Muscle of arm (tissue), 12 donors: Measurements from ENCODE around the gene CSTPP1. TPM values are rescaled to one million over a fixed set of nuclear protein-coding genes. Genes with fewer than 3 reads are reported as not detected.
"Not testable (repeated sequence)": the region's sequence is repeated elsewhere in the genome, so short reads cannot be mapped to it uniquely, and the experiment has no call there.

Source experiments
- DNase-seq: peaks from one replicate; pipeline ENCODE4 v3.0.0-alpha.2; 2013
- polyA plus RNA-seq, 12 donors: library from polyadenylated mRNA; unstranded; fragments of 120-200 nt; gene quantifications; one replicate each; pipeline ENCODE4 v1.2.1, GENCODE V29; 2013; ENCODE audit not compliant: insufficient read length in 12 of 12

CSTPP1 gene
- polyA plus RNA-seq, 12 donors = 18.6 to 33.6 (median 21.6) TPM; not detected in 1

- not testable (repeated sequence) for DNase-seq
These were observed 160.3 kb downstream of the CSTPP1 start for GRCh38 chr11:47096871-47097270.

DNA sequence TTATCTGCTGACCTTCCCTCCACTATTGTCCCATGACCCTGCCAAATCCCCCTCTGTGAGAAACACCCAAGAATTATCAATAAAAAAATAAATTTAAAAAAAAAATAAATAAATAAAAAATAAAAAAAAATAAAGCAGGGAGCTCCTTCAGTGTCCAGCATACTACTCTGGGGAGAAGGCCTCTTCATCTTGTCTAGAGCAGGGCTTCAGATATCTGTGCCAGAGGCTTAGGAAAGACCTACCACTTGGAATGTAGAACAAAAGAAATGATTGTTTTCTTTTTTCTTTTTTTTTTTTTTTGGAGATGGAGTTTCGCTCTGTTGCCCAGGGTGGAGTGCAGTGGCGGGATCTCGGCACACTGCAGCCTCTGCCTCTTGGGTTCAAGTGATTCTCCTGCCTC lies 161.7 kb downstream of the CSTPP1 start:
- DNase-seq = not testable (repeated sequence)

GRCh38 chr11:47099214-47099917 lies 162.8 kb downstream of the CSTPP1 start:
- no peak for DNase-seq

DNA sequence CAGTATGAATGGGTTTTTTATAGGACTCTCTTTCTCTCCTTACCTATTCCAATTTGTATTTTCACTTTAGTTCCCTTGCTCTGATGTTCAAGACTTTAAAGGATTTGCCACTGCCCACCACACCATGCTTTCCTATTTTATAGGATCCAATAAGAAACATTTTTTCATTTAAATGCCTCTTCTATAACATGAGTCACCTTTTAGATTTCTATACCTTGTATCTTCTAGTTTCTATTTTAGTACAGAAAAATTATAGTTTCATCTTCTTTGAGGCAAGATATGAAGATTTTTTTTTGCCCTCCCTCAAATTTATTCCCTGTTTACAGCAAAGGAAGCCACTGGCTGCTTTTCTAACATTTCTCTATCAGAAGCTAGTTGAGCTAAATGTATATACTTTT lies 163.4 kb downstream of the CSTPP1 start:
- DNase-seq = no peak

- DNase-seq = no peak
These were observed 164.8 kb downstream of the CSTPP1 start for GRCh38 chr11:47101406-47101805.

GRCh38 chr11:47104261-47104950 lies 167.8 kb downstream of the CSTPP1 start:
- no peak for DNase-seq

DNA sequence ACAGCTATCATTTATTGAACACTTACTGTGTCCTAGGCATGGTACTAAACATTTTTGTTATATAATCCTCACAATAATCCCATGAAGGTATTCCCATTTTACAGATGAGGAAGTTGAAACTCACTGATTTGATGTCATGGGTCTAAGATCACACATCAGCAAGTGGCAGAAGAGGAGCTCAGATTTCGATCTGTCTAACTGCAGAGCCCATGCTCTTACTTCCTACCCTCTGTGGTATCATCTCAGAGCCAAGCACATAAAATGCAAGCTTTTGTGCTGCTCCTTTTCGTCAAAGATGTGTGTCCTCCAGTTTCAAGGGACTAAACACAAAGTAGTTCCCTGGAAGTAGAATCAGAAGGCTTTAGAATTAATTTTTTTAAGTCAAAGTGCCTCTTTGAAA lies 169.0 kb downstream of the CSTPP1 start:
- DNase-seq = no peak

DNA sequence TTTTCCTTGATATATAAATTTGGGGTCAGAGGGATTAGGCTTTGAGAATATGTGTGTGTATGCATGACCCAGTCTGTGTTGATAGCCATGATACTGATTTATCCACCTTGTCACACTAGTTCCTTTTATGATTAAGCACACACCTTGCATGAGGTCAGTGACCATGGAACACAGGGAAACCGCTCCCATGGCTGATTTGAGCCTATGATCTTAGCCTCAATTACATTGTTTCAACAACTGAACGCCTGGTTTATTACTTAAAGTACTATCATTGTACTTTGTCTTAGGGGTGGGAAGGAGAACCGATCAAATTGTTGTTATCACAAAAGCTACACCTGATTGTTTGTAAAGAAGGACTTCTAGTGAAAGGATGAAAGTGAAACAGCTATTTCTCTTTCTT lies 169.4 kb downstream of the CSTPP1 start:
- no peak for DNase-seq

DNA sequence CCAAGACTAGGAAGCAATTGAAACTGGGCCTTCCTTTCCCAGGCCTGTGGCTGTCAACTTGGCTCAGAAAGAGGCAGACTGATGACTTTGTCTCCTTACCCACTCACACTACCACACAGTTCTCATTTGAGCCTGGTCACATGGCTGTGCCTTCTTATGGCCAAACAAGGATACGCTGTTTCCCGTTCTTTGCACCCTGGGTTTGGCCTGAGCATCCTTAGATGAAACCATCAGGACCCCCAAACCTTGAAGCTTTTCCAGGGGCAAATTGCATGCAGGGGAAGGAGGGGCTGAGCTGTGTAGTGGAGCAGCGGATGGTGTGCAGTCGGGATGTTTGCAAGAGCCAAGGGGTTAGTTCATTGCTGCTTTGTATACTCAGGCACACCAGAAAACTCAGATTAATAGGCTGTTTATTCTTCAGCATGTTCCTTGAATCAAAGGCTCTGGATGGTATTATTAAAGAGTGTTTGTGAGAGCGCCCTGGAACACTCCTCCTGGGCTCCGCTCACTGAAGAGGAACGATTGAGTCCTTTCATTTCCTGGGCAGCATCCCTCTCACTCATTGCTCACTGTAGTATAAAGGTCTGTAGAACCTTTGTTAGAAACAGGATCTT lies 170.3 kb downstream of the CSTPP1 start:
- no peak for DNase-seq

- DNase-seq = no peak
These were observed 171.2 kb downstream of the CSTPP1 start for GRCh38 chr11:47107744-47108143.

DNA sequence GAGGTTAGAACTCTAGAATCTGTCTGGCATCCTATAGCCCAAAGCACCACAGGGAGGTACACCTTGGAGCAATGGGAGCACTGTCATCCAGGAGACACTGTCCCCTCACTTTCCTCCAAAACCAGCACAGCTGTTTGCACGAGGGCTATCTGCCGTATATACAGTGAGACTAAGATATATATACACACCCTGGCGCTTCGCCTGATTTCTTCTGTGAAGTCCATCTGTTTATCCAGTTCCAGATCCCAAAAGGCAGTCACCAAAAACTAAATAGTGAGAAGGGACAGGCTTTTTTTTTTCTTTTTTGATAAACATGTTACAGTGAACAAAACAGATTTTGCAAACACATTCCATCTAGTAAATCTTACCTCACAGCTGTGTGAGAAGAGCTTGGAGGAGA lies 171.7 kb downstream of the CSTPP1 start:
- no peak for DNase-seq

- no peak for DNase-seq
These were observed 172.6 kb downstream of the CSTPP1 start for GRCh38 chr11:47109051-47109726.

- no peak for DNase-seq
These were observed 173.2 kb downstream of the CSTPP1 start for GRCh38 chr11:47109727-47110246.

DNA sequence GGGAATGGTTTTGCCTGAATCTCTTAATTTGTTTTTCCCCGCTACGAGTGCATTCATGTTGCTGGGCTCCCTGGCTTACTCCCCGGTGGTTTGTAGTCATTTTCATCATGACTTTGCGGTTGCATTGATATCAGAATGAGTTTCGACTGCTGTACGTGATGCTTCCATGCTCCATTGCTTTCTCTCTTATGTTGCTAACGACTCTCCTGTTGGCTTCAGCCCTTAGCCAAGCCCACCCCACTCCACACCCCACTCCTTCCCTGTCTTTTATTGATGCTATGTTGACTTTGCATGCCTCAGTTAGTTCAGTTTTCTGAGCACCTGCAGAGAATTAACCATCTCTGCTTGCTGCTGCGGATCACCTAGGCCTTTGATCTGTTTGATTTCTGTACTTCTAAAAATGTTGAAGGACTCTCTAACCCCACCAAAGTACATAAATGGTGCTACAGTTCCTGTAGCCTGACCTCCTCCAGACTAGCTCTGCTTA lies 174.8 kb downstream of the CSTPP1 start:
- DNase-seq = no peak

DNA sequence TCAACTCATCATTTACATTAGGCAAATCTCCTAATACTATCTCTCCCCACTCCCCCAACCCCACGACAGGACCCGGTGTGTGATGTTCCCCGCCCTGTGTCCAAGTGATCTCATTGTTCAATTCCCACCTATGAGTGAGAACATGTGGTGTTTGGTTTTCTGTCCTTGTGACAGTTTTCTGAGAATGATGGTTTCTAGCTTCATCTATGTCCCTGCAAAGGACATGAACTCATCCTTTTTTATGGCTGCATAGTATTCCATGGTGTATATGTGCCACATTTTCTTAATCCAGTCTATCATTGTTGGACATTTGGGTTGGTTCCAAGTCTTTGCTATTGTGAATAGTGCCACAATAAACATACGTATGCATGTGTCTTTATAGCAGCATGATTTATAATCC lies 176.4 kb downstream of the CSTPP1 start:
- DNase-seq = not testable (repeated sequence)

- DNase-seq = not testable (repeated sequence)
These were observed 182.6 kb downstream of the CSTPP1 start for GRCh38 chr11:47118958-47119688.

DNA sequence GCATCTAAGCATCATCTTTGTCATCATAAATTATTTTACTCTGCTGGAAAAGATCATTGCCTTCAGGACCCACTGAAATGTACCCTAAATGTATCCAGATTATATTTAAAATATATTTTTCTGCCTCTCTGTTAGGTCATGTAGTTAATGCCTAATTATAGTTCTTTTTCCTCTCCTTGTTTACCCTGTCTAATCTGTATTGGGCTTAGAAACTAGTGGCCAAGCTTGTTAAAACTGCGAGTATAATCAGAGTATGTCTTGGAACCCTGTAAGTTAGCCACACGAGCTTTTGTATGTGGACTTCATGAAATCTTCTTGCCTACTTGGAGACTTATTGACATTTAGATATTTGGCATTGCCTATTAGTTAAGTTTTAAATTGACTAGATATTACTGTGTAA lies 184.5 kb downstream of the CSTPP1 start:
- DNase-seq = no peak

DNA sequence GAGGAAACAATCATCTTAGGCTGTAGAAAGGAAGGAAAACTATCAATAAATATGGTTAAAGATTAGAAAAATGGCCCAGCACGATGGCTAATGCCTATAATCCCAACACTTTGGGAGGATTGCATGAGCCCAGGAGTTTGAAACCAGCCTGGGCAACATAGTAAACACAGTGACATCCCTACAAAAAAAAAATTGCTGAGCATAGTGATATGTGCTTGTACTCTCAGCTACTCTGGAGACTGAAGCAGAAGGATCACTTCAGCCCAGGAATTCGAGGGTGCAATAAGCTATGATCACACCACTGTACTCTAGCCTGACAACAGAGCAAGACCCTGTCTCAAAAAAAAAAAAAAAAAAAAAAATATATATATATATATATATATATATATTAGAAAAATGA lies 185.2 kb downstream of the CSTPP1 start:
- no peak for DNase-seq

GRCh38 chr11:47123094-47123493 lies 186.5 kb downstream of the CSTPP1 start:
- DNase-seq = no peak

DNA sequence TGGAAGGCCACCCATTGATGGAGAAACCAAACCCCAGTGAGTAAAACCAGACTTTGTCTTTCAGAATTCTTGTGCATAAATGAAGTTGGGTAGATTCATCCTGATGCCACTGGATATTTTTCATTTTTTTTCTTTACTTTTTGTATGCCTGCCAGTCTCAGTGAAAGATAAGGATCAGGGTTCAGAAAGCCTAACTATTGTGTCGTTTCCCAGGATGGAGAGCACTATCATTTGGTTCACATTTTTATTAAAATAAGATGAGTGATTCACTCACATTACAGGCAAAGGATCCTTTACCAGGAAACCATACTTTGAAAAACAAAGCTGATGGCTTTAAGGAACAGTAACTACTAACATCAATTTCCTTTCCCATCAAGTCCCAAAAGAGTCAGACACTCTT lies 188.1 kb downstream of the CSTPP1 start:
- no peak for DNase-seq

DNA sequence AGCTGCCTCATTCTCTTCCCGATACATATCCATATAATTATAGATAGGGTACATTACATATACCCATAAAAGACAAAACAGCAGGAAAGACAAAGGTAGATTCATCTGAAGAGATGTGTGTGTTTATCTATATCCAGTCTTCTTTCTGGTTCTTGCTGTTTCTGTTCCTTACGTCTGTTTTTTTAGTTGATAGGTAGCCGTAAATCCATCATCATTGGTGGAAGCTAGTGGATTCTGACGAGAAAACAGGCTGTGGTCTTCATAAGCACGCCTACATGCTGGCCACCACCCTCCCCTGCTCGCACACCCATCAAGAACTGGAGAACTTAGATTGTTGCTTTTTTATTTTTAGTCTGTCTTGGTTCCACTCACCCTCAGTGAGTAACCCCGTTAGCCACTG lies 188.5 kb downstream of the CSTPP1 start:
- DNase-seq = no peak
